GM21737 (cell line): ENCODE results near the gene TEK.
"Not testable (repeated sequence)": the region's sequence is repeated elsewhere in the genome, so short reads cannot be mapped to it uniquely, and the experiment has no call there.

Source experiments
- ATAC-seq: cut with Tn5 transposase; IDR thresholded peaks from one replicate; pipeline ENCODE4 v1.9.1; 2021; ENCODE audit warnings: mild to moderate bottlenecking, moderate library complexity; ENCODE audit not compliant: unreplicated experiment

The TEK gene

DNA sequence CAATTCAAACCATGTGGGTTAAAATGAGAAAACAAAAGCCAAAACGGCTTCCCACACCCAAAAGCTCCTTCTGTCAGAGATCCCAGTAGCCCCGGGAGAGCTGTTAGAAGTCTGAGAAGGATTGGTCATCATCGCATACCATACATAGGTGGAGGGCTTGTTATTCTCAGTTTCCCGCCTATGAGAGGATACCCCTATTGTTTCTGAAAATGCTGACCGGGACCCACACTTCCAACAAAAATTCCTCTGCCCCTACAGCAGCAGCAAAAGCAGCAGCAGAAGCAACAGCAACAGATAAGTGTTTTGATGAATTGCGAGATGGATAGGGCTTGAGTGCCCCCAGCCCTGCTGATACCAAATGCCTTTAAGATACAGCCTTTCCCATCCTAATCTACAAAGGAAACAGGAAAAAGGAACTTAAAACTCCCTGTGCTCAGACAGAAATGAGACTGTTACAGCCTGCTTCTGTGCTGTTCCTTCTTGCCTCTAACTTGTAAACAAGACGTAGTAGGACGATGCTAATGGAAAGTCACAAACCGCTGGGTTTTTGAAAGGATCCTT is at the start of gene TEK:
Gene TEK, plus strand, starts transcription at position 245 of the 561 bp plus-strand sequence. CDS start 366 bp downstream, outside the sequence.
- ATAC-seq, result no peak

DNA sequence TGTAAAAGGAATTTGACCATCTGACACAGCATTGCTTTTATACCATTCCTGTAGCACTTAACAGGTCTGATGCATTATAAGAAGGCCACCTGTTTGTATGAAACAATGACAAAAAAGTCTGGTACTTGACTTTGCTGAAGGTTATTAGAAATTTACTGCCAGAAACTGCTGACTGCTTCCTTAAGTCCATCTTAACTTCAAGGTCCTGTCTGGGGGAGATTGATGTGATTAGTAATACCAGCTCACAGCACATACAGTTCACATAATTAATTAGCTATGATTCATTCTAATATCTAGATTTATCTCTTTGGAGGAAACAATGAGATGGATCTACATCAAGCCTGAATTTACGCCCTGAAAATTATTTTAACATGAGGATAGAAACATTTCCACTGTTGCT is 49.6 kb upstream of the TEK start:
- ATAC-seq, result no peak

DNA sequence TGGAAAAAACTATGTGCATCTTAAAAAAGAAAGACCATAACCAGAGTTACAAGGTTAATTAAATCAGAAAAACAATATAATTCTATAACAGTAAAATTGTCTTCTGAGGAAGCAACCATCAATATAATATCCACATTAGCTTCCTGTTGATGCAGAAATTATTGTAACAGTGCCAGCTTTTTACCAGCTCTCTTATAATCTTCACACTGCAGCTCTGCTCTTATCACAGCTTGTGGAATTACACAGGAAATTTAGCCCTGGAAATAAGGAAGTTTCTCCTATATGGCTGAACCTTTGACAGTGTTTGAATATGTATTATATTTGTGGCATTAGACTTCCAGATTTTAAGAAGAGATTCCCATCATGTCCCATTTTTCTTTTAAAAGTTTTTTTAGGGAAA is 49.1 kb upstream of the TEK start:
- no peak for ATAC-seq

DNA sequence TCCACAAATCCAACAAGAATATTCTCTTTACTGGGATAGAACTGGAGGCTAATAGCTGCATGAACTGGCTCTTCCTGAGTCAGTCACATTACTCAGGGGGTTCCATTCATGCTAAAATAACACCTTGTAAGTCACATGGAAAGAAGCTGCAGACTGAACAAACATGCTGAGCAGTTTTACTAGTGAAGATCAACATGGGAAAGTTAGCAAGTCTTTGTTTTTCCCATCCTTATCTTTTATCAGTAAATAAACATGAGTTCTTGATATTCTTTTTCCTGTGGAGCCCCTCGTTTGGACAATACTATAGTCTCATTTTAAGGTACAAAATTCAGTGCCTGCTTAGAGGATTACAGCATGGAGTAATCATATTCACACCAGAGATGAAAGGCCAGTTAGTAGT is 43.7 kb upstream of the TEK start:
- ATAC-seq, result no peak

DNA sequence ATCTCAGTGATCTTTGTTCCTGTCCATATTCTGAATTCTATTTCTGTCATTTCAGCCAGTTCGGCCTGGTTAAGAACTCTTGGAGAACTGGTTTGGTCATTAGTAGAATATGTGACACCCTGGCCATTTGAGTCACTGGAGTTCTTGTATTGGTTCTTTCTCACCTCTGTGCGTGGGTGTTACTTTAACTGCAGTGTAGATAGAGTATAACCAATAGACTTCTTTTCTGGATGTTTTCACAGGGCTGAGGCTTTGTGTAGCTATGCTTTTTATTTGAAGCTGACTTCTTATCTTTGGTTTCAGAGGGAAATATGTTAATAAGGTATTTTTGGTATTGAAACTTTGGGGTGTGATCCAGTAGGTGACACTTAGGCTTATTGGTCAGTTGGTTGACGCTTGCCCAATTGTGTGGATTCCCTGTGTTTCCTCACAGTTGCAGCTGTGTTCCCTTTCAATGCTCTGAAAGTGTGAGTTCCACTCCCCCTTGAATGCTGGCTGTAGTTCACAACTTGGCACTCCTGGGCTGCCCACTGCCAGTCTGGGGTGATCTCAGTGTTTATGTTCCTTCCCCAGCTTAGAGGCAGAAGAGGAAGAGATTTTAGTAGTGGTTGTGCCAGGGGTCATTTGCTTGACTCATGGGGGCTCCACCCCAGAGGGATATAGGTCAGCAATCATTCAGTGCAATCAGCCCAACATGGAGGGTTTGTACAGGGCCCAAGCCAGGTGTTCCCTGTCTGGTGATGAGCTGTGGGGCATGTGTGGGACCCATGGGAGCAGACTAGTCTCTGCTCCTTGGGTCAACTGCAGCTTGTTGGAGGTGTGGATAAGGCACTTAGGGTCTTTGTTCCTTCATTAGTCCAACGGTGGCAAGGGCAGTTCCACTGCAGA is 34.9 kb upstream of the TEK start:
- ATAC-seq, result no peak

DNA sequence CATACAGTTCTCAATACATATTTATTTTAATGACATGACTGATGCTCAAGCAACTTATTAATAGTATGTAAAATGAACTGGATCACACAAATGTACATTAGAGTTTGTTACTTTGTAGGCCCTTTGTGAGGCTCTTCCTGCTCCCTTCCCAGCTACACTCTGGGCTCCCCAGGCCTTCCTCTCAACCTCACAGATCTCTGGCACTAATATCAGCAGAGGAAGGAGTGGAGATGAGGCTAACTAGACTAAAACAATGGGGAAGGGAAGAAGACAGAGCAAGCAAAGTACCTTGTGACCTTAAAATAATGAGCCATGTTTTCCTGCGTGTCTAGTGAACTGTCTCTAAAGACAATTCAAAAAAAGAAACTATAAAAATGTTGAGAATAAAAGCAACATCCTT is 30.3 kb upstream of the TEK start:
- no peak for ATAC-seq

DNA sequence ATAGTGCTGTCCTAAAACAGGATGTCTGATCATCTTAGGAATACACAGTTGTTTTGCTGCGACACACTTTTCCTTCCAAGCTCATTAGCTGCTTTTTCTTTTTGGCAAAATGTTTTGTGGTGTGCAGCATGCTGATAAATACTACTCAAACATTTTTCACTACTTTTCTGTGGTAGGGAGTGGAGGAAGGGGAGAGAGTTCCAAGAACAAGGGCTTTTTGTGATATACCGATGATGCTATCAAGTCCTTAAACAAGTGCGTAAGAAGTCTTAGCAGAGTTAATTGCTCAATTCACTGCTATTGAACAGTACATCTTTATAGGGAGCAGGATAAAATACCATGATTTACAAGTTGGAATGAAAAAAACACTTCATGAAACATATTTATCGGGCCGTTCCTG is 23.6 kb upstream of the TEK start:
- ATAC-seq, result no peak

DNA sequence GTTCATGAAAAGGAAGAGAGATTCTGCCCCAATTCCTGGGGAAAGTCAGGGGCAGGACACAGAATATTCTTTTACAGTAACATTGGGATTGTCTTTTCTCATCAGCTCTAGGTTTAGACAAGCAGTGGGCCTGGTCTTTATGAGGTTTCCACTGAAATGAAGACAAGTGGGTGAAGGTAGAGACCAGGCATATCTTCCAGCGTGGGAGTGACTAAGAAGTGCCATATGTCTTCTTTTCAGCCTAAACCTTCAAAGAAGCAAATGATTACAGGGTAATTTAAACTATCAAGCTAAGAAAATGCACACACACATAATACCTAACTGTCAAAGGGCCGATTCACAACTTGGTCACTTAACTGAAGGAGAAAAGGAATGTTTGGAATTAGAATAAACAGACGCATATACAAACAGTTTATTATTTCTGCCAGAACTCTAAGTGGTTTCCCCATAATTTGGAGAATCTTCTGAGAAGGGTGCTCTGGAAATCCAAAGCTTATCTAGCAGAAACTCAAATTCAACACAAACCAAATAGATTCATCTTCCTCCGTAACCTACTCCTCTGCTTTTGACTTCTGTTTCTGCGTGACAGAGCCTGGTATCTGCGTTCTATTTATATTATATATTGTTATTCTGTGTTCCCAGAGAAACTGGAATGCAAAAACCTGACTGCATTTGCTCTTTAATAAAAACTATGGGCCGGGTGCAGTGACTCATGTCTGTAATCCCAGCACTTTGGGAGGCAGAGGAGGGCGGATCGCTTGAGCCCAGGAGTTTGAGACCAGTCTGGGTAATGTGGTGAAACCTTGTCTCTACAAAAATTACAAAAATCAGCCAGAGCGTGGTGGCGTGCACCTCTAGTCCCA is 22.0 kb upstream of the TEK start:
- ATAC-seq, result no peak

DNA sequence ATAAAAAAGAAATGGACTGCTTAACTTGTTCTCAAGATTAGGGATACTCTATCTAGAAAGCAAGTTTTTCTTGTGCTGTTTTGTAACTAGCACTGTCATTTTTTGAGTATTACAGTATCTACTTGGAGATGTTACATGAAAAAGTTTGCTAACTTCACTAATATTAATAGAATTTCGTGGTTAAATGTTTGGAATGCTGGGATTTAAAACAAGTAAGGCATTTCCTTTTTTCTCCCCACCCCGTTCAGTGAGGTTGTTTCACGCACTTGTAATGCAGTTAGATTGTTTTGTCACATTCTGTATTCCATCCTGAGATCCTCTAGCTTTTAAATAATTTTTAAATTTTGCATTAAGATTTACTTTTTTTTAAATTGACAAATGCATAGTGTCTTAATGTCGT is 20.0 kb upstream of the TEK start:
- ATAC-seq, result no peak

DNA sequence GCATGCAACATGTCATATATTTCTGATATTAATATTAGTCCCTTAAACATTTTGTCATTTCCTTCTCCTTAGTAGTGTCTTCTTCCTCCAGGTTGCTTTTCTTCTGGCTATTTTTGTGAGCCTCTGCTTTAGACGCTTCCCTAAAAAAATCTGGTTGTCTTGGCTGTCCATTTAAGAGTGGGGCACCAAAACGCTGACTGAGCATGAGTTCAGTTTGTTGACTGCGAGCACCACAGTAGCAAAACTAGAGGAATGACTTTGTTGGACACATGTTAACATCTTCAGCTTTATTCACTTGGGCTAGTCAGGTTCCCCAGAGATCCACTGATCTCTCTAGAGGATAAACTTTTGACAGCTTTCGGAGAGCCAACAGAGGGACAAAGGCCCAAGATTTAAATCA is 19.3 kb upstream of the TEK start:
- no peak for ATAC-seq

DNA sequence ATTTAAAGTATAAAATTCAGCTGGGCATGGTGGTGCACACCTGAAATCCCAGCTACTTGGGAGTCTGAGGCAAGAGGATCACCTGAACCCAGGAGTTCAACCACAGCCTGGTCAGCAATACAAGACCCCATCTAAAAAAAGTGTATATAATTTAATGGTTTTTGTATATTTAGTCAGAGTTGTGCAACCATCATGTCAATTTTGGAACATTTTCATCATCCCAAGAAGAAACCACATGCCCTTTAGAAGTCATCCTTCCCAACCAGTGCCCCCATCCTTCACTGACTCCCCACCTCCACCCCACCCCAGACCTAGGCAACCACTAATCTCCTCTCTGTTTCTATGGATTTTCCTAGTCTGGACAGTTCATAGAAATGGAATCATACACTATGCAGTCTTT is 18.8 kb upstream of the TEK start:
- no peak for ATAC-seq

DNA sequence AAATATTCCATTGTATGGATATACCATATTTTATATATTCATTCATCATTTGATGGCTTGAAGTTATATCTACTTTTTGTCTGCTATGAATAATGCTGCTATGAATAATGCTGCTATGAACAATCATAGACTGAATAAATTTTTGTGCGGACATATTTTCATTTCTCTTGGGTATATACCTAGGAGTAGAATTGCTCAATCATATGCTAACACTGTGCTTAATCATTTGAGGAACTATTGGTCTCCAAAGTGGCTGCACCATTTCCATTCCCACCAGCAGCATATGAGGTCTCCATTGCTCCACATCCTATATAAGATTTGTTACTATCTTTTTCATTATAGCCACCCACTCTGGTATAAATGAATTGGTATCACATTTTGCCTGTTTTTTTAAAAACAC is 18.3 kb upstream of the TEK start:
- no peak for ATAC-seq

DNA sequence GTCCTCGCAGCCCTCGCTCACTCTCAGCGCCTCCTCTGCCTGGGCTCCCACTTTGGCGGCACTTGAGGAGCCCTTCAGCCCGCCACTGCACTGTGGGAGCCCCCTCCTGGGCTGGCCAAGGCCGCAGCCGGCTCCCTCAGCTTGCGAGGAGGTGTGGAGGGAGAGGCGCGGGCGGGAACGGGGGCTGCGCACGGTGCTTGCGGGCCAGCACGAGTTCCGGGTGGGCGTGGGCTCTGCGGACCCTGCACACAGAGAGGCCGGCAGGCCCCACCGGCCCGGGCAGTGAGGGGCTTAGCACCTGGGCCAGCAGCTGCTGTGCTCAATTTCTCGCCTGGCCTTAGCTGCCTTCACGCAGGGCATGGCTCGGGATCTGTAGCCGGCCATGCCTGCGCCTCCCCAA is 16.5 kb upstream of the TEK start:
- ATAC-seq, result not testable (repeated sequence)

DNA sequence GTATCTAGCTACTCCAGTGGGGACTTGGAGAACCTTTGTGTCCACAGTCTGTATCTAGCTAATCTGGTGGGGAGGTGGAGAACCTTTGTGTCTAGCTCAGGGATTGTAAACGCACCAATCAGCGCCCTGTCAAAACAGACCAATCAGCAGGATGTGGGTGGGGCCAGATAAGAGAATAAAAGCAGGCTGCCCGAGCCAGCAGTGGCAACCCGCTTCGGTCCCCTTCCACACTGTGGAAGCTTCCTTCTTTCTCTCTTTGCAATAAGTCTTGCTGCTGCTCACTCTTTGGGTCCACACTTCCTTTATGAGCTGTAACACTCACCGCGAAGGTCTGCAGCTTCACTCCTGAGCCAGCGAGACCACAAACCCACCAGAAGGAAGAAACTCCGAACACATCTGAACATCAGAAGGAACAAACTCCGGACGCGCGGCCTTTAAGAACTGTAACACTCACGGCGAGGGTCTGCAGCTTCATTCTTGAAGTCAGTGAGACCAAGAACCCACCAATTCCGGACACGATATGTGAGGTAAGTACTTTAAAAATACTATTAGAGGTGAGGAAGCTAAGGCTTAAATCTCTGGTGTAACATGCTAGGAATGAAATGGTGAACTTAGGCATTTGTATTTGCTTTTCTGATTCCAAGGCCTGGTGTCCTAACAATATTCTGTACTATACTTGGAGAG is 15.5 kb upstream of the TEK start:
- not testable (repeated sequence) for ATAC-seq

DNA sequence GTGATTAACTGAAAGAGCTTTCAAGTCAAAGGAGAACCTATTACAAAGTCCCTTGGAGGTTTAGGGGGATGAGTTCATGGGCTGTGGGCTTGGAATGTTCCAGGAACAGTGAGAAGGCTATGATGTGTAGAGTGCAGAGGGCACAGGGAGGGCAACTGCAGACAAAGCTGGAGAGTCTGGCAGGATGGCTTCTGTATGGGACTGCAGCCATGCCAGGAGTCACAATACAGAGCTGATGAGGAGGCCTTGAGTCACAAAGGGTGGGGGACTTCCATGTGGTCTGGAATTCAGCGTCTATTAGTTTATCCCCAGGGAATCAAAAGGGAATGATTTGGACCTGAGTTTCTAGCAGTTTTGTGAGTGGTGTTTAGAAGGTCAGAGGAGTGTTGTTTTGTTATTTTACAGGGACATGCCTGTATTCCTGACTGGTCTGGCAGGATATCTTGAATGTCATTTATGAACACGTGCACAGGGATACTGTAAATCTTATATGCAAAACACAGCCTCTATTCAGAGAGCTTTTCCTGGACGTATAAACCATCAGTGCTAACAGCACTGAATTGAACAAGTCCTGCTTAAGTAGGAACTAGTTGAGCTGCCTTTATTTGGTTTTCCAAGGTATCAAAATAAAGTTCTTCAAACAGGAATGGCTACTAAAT is 14.3 kb upstream of the TEK start:
- ATAC-seq, result no peak

DNA sequence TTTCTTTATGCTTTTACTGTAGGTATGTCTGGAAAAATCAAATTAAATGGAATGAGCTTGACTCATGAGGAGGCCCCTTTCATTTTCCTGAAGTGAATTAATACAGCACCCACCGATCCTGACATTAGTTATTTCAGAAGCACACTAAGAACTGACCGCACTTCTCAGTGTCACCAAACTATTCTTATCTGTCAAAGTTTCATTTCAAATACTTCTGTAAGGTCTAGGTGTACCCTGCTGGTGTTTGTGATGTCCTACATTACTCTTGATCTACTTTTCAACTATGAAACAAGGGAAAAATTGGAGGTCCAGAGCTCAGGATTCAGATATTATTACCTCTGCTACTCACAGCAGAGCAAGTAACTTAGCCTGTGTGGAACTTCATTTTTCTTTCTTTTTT is 1.8 kb upstream of the TEK start:
- no peak for ATAC-seq

DNA sequence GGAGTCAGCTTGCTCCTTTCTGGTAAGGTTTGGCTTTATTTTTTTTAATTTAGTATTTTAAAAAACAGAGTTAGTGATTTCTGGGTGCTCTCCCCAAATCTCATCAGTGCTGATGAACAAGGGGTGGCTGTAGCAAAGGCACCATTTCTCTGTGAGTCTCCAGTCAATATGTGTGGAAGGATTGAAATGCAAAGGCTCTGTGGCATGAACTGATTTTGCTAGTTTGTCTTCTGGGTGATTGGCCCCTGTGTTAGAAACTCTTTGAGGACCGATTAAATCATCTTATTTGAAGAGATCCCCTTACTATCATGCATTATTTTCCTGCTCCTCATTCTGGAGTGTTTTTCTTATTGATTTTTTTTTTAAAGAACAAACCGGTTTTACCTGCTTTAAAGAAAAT is 596 bp downstream of the TEK start:
- no peak for ATAC-seq

DNA sequence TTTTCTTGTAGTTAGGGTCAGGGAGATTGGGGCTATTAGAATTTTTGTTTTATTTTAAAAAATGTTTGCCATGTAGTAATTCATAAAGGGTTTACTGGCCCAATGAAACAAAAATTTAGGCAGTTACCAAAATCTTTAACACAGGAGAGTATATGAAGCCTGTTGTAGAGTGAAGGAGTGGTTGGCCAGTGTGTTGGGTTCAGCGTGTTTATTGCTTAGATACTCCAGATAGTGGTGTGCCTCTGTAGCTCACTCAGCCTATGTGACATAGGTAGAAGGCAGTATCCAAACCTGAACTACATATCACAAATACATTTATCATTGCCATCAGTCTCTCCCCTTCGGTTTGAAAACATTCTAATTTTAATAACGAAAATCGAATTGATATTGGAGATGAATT is 1.2 kb downstream of the TEK start:
- no peak for ATAC-seq

DNA sequence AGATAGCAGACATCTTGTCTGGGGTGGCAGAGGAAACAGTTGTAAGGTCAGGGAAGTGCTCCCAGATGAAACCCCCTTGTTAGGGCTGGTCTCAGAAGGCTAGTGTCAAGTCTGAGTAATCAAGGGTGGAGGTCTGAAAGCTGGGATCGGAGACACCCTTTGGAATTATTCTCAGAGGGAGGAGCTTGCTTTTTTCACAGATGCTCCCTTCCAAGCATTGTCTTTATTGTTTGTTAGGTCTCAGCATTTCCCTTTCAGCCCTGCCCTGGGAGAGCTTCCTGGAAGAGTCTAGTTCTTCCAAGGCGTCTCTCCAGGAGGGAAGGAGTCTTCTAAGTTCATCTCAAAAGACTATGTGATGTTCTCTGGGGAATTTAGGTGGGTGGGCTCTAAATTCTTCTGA is 3.2 kb downstream of the TEK start:
- ATAC-seq, result no peak

DNA sequence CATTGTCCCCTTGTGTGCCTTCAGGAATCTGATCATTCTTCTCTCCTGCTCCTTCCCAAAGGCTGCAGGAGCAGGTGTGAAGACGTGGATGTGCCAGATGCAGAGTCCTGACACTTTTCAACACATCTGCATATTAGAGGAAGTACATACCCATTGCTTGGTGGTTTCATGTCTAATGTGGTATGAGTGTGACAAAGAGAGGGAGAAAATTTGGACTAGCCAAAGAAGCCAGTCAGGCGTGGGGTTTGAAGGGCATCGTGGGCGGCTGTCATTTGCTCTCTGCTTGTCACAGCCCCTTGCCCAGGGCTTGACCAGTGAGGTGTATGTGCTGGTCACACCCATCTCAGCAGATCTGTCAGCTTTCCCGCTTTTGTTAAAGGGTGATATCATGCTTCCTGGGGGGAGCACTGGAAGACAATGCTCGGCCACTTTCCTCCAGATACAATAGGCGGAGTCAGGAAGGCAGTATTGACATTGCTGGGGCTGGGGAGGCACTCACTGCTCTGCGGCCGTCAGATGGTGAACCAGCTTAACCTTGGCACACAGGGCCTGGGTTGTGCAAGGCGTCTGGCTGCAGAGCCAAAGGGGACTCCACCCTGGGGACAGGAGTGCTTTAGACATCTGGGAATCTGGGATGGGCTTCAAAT is 8.6 kb downstream of the TEK start:
- ATAC-seq, result no peak
